Head of caudate nucleus (tissue), 42 donors: ENCODE measurements around the gene LMO7.
A peak's percentile ranks its signal among the peaks of the same experiment; 100 is the strongest.
"Not testable (repeated sequence)": the region's sequence is repeated elsewhere in the genome, so short reads cannot be mapped to it uniquely, and the experiment has no call there.

Source experiments
- DNase-seq, 42 donors: peaks; one replicate each; pipeline versions ENCODE4 v3.0.0 to v3.0.0-alpha.2; 2020 to 2021; ENCODE audit warnings: mixed read lengths in 7 of 42
- intact Hi-C: fragments of 100-400 bp; cut with DNase I; formaldehyde crosslinking; loops from one replicate; pipeline ENCODE4 v1.15.0; 2022

LMO7 gene

GRCh38 chr13:75724752-75725517 is 88.8 kb downstream of the LMO7 start:
- intact Hi-C loops = no loop called here
- no peak for DNase-seq

- intact Hi-C loops = no loop called here
- no peak for DNase-seq
These were observed 89.6 kb downstream of the LMO7 start for GRCh38 chr13:75725736-75726135.

- intact Hi-C loops = no loop called here
- DNase-seq = no peak
These were observed 90.2 kb downstream of the LMO7 start for GRCh38 chr13:75726306-75726705.

- DNase-seq, intact Hi-C loops: not testable (repeated sequence)
These were observed 97.0 kb downstream of the LMO7 start for GRCh38 chr13:75733113-75733512.

GRCh38 chr13:75736173-75736572 is 100.0 kb downstream of the LMO7 start:
- intact Hi-C loops = no loop called here
- DNase-seq = no peak

GRCh38 chr13:75738841-75739240 is 102.7 kb downstream of the LMO7 start:
- intact Hi-C loops = no loop called here
- DNase-seq = no peak

- DNase-seq = peak in 8 of 42 donors; percentile 4 to 64 (median 37)
These were observed 103.2 kb downstream of the LMO7 start for GRCh38 chr13:75739244-75739868.

GRCh38 chr13:75740031-75740430 is 103.9 kb downstream of the LMO7 start:
- no peak for DNase-seq
- intact Hi-C loops = no loop called here

More at GRCh38 chr13:75739244-75739868, 103.2 kb downstream of the LMO7 start:
- intact Hi-C loops = no loop called here

GRCh38 chr13:75743072-75743471 is 106.9 kb downstream of the LMO7 start:
- intact Hi-C loops = not testable (repeated sequence)

GRCh38 chr13:75744127-75744526 is 108.0 kb downstream of the LMO7 start:
- intact Hi-C loops = no loop called here
- DNase-seq = no peak

More at GRCh38 chr13:75743072-75743471, 106.9 kb downstream of the LMO7 start:
- not testable (repeated sequence) for DNase-seq

- intact Hi-C loops = no loop called here
- no peak for DNase-seq
These were observed 109.3 kb downstream of the LMO7 start for GRCh38 chr13:75745387-75745786.

- intact Hi-C loops = no loop called here
- no peak for DNase-seq
These were observed 112.7 kb downstream of the LMO7 start for GRCh38 chr13:75748874-75749273.

GRCh38 chr13:75749407-75749806 is 113.3 kb downstream of the LMO7 start:
- intact Hi-C loops = no loop called here

GRCh38 chr13:75751350-75751749 is 115.2 kb downstream of the LMO7 start:
- DNase-seq = no peak
- intact Hi-C loops = no loop called here

More at GRCh38 chr13:75749407-75749806, 113.3 kb downstream of the LMO7 start:
- no peak for DNase-seq

GRCh38 chr13:75752826-75753225 is 116.7 kb downstream of the LMO7 start:
- DNase-seq = no peak
- intact Hi-C loops = no loop called here

GRCh38 chr13:75754936-75755335 is 118.8 kb downstream of the LMO7 start:
- no peak for DNase-seq
- intact Hi-C loops = no loop called here

- intact Hi-C loops = no loop called here
- DNase-seq = no peak
These were observed 121.2 kb downstream of the LMO7 start for GRCh38 chr13:75757336-75757735.

GRCh38 chr13:75759531-75759930 is 123.4 kb downstream of the LMO7 start:
- no peak for DNase-seq
- intact Hi-C loops = no loop called here

GRCh38 chr13:75760131-75761021 is 124.2 kb downstream of the LMO7 start:
- intact Hi-C loops = no loop called here
- peak in 39 of 42 donors; percentile 4 to 83 (median 51) for DNase-seq

- no peak for DNase-seq
- intact Hi-C loops = no loop called here
These were observed 125.2 kb downstream of the LMO7 start for GRCh38 chr13:75761369-75761768.
